ENCODE measurements around the gene PCK1.

Gene PCK1

DNA sequence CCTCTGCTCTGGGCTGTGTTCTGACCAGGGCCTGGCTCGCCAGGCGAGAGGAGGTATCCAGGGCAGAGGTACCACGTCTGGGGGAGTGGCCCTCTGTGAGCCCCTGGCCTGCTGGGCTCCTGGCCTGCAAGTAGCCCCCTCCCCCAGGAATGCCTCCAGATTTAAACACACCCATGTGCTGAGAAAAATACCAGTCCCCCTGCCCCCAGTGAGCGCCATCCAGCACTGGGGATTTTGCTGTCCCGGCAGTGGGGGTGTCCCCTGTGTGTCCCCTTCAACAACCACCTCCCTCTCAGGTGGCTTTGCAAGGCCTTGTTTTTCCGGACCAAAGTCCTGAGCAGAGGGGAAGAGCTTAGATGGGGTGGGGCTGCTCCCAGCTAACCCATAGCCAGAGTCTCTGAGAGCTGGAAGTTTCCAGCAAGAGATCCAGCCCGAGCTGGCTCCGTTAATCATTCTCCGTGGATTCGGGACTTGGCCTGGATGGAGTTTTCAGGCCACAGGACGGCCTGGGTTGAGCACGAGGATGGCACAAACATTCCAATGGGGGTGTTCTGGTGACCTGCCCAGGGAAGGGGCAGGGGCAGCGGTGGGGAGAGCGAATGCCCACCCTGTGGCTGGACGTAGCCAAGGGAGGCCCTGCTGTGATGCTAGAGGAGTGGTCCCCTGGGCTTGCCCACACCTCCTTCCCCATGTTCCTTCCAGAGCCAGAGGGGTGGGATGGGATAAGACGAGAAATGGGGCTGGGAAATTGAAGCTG, 29.0 kb downstream of the PCK1 start:
- DNase-seq (ENCODE audit: low spot score) = no peak

DNA sequence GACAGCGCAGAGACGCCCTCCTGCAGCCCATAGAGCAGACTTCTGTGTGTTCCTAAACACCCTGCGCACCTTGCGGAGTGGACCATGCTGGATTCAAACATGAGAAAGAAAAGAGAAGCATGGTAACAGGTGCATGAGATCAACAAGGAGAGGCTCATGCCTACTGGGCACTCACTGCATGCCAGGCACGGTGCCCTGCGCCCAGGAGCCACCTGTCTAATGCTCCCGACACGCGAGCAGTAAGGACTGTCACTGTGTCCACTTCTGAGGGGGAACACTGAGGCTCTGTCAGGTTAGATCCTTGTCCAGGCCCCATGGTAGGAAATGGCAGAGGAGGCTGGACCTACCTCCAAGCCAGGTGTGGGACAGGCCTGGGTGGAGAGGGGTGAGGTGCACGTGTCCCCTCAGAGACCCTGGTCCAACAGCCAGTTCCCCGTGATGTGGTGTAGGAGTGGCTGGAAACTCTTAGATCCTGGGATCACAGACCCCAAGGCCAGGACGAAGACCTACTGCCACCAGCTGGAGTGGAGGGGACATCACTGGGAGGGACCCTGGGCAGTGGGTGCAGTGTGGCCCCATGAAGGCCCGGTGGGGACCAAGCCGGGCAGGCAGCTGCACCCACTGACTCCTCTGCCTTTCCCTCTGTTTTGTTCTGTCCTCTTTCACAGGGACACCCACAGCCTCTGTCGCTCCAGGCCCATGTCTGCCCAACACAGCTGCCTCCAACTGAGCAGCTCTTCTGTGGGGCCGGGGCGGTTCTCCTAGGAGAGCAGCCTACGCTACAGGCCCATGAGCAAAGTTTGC, 29.8 kb downstream of the PCK1 start:
- no peak for DNase-seq (ENCODE audit: low spot score)

DNA sequence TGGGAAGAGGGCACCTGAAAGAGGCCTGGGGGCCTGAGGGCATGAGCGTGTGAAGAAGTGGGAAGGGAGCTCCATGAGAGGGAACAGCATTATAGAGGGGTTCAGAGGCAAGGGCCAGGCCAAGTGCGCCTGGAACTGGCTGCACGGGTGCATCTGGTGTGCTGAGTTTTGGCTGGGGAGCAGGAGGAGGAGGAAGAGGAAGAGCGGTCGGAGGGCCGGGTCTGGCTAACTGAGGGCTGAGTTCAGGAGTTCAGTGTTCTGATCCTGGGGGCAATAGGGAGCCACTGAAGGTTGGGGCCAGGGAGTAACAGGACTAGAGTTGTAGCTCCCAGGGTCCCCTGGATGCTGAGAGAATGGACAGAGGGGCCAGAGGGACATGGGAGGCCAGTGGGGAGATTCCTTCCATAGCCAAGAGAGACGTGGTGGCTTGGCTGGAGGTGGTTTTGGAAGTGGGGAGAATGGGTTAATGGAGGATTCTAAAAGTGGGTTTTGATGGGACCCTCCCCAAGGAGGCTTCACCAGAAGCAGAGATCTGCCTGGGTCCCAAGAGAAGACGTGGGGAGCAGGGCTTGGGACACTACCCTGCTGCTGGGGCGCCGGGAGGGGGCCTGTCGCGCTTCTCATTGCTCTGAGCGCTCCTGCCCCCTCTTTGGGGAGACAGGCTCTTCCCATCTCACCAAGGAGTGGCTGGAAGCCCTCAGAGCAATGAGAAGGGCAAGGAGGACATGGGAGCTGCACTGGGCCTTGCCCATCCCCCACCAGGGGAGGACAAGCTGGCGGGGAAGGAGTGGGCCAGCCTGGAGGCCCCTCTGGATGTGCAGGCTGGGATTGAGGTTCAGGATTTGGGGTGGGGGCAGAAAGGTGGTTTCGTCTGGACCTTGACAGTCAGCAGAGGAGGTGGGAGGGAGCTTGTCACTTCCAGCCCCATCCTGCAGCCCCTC, 30.6 kb downstream of the PCK1 start:
- no peak for DNase-seq (ENCODE audit: low spot score)

DNA sequence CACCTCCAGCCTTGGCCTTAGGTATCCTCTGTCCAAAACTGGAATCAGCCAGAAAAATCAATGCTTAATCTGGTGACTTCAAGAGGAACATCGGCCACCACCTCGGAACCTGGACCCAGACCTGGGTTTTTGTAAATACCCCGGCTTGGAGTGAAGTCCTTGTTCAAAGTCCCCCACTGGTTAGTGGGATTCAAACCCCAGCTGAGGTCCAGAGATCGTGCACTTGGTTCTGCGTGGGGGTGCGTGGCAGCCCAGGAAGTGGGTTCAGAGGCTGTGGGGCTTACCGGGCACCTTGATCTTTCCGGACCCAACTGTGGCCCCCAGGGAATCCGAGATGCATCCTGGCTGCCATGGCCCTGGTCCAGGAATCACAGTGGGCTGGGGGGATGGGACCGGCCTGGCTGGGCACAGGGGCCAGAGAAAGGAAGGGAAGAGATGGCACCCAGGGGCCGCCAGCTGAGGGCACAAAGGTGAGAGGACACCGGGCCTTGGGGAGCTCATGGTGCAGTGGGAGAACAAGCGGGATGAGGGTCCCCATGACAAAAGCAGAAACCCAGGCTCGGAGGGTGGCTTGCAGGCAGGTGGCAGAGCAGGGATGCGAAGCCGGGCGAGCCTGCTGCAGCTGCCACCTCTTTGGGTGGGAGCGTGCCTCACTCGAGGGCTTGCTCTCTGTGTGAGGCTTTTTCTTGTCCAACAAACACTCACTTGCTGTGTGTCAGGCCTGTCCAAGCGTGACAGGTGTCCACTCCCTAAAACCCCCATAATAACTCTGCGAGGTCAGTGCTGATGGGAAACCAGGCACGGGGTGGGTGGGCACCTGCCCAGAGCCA, 31.6 kb downstream of the PCK1 start:
- DNase-seq (ENCODE audit: low spot score) = no peak

DNA sequence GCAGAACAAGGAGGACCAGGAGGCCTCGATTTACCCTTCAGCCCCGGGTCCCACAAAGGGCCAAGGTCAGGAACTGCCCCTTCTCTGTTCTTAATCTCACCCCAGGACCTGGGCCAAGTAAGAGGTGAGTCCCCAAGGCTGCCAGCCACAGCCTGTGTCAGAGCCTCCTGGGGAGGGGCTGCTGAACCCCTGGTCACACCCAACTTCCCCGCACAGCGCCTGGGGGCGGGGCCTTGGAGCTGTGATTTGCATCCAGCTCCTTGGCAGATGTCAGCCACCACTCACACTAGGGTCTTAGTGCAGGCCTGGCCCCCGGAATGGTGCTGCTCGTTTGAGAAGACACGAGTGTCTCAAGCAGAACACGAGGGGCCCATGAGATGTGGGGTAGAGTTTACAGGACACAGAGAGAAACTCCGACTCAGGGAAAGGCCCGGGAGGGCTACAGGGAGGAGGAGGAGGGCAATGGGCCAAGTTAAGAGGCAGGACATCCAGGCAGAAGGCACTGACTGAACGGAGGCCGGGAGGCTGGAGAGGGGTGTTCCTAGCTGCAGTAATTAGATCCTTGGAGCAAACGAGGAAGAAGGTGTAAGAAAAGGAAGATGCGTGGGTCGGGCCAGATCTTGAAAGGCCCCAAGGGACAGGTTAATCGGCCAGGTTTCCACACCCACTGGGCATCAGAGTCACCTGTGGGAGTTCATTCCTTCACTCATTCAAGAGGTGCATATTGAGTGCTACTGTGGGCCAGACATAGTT, 32.4 kb downstream of the PCK1 start:
- DNase-seq (ENCODE audit: low spot score) = no peak

DNA sequence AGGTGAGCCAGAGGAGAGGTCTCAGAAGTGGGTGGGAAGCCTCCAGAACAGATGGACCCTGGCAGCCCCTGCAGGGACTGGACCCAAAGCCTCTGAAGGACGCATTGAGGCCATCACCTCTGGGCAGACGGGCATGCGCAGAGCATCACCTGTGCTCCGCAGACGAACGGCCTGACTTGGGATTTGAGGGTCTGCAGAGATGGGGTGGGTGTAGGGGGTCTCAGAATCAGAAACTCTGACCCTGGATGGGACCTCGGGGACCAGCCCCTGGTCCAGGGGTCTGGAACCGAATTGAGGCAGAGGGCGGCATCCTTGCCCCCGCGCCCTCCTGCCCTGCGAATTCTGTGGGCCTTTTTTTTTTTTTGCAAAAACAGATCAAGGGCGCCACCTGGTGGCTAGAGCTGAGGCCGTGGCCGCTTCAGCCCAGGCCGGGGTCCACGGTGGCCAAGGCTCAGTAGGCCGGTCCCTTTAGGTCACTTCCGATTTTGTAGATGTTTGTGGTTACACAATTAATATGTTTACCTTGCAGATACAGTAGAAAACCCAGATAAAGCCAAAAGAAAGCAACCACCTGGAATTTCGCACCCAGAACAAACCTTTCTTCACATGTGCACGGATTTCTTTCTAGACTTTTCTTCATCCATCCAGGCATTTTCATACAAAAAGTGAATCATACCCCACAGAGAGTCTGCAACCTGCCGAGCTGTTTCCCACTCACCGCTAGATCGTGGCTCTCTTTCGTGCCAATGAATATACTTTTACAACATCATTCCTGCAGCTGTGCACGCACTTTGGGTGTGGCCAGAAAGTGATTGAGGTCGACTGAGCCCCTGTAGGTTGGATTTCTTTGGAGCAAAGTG, 33.4 kb downstream of the PCK1 start:
- DNase-seq (ENCODE audit: low spot score) = peak; percentile 87

DNA sequence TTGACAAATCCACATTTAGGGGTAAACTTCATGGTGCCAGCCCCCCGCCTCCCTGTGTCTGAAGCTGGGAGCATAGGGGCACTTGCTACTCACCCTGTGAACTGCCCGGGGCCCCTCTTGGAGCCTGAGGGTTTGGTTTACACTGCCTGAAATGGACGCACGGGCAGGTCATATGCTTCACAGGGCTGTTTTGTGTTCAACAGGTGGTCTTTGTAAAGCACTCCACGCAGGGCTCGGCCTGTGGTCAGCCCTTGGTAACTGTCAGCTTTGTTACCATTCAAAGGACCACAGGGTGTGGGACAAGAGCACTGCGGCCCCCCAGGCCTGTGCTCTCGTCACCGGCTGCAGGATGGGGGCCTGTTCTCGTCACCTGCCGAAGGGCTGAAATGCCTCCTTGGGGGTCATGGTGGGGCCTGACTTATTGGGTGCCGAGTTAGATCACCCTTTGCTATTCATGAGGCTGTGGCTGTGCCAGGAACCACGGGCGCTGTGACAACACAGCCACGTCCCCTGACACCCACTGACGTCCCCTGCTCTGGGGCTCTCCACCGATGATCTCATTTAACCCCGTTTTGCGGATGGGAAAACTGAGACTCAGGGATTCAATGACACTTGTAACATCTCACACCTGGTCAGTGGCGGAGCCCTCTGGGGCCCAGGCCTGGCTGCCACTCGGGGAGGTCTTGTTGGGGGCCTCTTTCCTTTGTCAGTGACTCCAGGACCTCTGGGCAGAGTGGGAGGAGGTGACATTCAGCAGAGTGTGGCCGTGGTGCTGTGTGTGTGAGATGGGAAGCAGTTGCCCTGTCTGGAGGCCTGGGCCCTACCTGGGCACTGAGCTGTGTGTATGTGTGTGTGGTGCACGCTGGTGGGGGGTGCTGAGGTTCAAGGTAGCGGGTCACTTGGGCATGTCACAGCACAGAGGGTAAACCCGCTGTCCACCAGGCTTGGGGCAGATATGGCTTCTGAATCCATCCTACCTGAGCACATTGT, 34.4 kb downstream of the PCK1 start:
- no peak for DNase-seq (ENCODE audit: low spot score)

DNA sequence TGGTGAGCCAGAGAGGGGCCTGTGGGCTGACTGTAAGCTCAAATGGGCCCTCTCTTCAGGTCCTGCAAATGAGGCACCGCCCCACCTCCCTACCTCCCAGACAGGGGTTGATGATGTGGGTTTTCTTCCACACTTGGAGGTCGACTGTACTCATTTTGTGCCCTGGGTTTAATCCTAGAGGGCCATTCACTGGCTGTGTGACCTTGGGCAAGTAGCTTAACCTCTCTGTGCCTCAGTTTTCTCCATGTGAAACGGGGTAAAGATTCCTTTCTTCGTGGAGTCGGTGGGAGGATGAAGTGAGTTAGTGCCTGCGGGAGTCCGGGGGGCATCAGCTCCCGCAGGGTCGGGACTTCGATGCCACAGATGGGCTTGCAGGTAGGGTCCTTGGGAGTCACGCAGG, 35.4 kb downstream of the PCK1 start:
- no peak for DNase-seq (ENCODE audit: low spot score)

DNA sequence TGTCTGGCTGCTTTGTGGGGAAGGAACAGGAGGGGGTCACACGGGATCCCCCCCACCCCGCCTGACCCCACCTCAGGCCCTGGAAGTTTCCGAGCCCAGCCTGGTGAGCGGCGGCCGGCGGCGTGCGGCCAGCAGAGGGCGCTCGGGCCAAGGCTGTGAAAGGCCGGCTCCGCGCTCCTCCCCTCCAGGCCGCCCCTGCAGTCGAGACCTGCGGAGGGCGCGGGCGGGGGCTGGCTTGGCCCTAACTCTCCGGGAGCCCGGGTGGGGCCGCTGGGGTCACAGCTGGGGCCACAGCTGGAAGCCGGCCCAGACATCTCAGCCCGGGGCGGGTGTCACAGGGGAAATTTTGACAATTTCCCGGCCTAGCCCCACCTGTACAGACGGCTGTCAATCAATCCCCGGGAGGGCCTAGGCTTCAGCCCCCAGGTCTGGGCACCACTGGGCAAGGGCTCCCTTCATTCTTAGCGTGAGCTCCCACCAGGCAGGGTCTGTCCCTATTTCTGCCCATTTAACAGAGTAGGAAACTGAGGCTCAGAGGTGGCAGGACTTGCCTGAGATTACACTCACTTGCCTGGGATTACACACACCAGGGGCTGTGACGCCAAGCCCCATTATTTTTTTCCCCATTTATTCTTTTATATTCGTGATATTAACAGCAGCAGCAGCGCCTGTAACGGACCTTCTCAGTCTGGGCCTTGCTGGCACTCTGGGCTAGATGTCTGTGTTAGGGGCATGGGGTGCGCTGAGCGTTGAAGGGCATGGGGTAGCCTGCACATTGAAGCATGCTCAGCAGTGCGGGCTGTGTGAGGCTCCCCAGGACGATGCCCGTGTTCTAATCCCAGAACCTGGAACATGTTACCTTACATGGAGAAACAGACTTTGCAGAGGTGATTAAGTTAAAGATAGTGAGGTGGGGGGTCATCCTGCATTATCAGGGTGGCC, 36.4 kb downstream of the PCK1 start:
- peak; percentile 94 for DNase-seq (ENCODE audit: low spot score)

DNA sequence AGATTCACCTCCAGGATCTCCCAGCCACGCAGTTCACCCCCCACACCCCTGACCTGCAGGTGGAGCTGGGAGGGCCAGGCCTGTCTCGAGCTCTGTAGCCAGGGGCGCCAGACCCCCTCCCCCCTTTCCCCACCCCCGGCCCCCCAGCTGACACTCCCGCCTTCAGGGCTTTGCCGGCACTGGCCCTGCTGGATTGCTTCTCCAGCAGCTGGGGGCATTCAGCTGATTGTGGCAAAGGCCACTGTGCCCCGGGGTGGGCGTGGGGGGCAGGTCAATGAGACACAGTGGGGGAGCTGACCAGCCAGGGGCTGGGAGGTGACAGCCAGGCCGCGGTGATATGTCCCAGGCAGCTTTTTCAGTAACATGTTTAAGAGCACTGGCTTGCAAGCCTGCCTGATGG, 37.1 kb downstream of the PCK1 start:
- DNase-seq (ENCODE audit: low spot score) = no peak

DNA sequence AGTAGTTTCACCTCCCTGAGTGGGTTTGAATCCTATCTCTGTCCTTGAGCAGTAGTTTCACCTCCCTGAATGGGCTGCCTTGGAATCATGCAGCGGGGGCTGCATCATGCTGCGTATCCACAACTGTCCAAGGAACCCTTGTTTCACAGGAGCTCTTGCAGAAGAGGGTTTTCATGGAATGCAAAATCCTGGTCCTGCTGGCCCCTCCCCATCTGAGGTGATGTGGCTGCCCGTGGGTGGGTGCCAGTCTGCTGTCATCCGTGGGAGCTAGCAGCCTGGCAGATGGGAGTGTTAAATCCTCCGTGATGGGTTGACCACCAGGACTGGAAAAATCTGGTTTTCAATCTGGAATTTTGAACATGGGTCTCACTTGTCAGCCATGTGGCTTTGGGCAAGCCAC, 37.6 kb downstream of the PCK1 start:
- no peak for DNase-seq (ENCODE audit: low spot score)

DNA sequence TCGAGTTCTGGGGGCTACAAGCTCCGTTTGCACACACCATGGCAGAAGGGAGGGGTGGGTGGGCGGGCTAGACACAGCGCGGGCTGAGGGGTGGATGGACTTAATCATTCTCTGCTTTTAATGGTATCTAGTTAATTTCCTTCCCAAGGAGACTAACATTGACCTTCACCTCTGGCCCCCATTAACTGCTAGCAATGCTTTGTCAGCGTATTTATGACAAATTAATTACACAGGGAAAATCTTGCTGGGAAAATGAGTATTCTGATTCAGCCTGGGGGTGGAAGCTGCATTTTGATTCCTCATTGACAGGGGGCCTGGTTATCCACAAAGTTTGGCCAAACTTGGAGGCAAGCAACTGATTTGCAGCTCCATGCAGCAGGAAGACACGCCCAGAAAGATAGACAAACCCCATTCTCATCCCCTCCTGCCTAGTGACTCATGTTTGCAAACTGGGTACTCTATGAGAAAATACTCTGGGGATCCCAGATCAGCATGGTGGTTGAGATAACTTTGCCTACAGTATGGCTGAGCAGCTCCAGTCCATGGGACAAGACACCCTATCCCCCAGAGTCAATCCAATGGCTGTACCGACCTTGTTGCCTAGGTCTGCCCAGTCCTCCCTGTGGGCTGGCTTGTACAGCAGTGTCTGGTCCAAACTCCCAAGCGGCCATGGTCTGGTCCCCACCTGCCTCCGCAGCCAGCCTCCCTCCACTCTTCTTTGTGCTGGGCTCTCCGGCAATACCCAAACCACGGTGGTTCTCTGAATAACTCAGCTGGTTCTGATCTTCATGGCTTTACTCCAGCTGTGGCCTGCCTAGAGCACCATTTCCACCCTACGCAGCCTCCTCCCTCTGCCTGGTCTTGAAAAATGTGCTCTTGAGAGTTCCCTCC, 39.7 kb downstream of the PCK1 start:
- DNase-seq (ENCODE audit: low spot score) = no peak

DNA sequence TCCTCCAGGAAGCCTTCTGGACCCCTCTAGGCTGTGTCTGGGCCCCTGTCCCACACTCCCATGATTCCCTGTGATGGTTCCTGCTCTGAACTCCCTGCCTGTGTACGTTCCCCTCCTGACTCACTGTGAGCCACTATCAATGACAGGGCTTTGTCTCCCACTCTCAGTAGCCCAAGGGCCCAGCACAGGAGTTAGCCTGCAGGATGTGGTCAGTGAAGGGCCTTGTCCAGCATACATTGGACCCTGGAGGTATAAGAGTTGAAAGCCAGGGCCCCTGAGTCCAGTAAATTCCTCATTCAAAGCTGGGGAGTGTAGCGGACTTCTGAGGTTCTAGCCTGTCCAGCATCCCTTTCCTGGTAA, 40.3 kb downstream of the PCK1 start:
- no peak for DNase-seq (ENCODE audit: low spot score)

DNA sequence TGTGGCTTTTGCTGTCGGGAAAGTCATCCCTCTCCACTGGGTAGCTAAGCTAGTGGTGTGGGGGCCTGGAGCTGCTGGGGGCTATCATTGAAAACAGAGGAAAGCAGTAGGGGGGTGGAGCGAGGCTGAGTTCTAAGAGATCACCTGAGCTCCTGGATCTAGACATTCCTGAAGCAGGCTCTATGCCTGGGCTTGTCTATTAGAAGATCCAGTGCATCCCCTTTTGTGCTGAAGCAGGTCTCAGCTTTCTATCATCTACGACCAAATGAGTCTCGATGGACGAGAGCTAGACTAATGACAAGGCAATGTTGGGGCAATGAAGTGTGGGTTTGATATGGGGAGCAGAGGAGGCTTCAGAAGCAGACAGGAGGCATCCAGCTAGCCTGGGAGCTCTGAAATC, 40.8 kb downstream of the PCK1 start:
- no peak for DNase-seq (ENCODE audit: low spot score)

DNA sequence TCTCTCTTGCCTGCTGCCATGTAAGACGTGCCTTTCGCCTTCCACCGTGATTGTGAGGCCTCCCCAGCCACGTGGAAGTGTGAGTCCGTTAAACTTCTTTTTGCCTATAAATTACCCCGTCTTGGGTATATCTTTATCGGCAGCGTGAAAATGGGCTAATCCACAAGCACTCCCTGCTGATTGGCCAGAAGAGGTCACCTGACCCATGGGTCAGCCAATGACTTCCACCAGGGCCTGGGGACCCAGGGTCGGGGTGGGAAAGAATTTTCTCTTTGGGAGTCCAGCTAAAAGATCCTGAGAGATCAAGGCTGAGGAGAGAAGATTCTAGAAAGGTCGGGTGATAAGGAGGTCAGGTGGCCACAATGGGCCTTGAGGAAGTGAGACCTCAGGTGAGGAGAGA, 42.2 kb downstream of the PCK1 start:
- DNase-seq (ENCODE audit: low spot score) = no peak

DNA sequence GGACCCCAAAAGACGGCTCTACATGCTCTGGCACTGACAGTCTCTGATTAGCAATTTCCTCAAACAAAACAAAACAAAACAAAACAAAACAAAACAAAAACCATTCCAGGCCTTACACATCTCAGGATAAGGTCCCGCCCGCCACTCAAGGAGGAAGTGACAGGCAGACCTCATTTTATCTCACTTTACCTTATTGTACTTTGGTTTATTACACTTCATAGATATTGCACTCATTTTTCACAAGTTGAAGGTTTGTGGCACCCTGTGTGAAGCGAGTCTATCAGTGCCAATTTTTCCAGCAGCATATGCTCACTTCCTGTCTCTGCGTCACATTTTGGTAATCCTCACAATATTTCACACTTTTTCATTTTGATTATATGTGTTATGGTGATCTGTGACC, 44.1 kb downstream of the PCK1 start:
- no peak for DNase-seq (ENCODE audit: low spot score)

DNA sequence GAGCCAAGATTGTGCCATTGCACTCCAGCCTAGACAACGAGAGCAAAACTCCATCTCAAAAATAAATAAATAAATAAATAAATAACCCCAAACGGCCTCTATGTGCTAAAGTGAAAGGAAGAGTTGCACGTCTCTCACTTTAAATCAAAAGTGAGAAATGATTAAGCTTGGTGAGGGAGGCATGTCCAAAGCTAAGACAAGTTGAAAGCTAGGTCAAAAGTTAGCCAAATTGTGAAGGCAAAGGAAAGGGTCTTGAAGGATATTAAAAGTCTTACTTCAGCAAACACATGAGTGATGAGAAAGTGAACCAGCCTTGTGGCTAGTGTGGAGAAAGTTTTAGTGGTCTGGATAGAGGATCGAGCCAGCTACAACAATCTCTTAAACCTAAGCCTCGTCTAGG, 45.0 kb downstream of the PCK1 start:
- no peak for DNase-seq (ENCODE audit: low spot score)

Data from D341Med (cell line).